GM21723 (cell line): ENCODE results near the gene TLDC2.
"Not testable (repeated sequence)": the region's sequence is repeated elsewhere in the genome, so short reads cannot be mapped to it uniquely, and the experiment has no call there.

Experiments used
- ATAC-seq: cut with Tn5 transposase; IDR thresholded peaks from one replicate; pipeline ENCODE4 v1.9.1; 2021; ENCODE audit warnings: mild to moderate bottlenecking, moderate library complexity; ENCODE audit not compliant: unreplicated experiment

TLDC2 gene

DNA sequence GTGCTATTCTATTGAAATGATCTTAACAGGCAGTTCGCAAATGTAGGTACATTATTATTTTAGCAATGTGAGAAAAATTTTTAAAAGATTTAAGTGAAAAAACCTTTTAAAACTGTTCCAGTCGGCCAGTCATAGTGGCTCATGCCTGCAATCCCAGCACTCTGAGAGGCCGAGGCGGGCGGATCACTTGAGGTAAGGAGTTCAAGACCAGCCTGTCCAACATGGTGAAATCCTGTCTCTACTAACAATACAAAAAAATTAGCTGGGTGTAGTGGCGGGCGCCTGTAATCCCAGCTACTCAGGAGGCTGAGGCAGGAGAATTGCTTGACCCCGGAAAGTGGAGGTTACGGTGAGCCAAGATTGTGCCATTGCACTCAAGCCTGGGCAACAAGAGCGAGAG is 29.6 kb downstream of the TLDC2 start:
- ATAC-seq: not testable (repeated sequence)

DNA sequence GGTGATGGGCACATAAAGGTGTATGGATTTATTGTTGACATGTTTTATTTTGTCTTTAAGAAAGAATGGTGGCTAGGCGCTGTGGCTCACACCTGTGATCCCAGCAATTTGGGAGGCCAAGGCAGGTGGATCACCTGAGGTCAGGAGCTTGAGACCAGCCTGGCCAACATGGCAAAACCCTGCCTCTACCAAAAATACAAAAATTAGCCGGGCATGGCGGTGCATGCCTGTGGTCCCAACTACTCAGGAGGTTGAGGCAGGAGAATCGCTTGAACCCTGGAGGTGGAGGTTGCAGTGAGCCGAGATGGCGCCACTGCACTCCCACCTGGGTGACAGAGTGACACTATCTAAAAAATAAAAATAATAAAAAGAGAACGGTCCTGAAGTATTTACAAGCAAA is 30.1 kb downstream of the TLDC2 start:
- not testable (repeated sequence) for ATAC-seq

- no peak for ATAC-seq
Measured at GRCh38 chr20:36908603-36909002, 32.7 kb downstream of the TLDC2 start.

GRCh38 chr20:36916199-36916598 is 40.3 kb downstream of the TLDC2 start:
- ATAC-seq: no peak

DNA sequence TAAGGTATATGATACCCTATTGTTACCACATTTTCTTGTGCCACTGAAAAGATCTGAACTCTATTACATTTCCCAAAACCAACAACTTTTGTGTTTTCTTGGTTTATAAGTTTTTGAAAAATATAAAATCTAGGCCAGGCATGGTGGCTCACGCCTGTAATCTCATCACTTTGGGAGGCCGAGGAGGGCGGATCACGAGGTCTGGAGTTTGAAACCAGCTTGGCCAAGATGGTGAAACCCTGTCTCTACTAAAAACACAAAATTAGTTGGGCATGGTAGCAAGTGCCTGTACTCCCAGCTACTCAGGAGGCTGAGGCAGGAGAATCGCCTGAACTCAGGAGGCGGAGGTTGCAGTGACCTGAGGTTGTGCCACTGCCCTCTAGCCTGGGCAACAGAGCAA is 41.3 kb downstream of the TLDC2 start:
- ATAC-seq: no peak

GRCh38 chr20:36917943-36918342 is 42.0 kb downstream of the TLDC2 start:
- no peak for ATAC-seq

GRCh38 chr20:36919715-36920333 is 43.9 kb downstream of the TLDC2 start:
- no peak for ATAC-seq

- no peak for ATAC-seq
Measured at GRCh38 chr20:36920334-36920730, 44.4 kb downstream of the TLDC2 start.

DNA sequence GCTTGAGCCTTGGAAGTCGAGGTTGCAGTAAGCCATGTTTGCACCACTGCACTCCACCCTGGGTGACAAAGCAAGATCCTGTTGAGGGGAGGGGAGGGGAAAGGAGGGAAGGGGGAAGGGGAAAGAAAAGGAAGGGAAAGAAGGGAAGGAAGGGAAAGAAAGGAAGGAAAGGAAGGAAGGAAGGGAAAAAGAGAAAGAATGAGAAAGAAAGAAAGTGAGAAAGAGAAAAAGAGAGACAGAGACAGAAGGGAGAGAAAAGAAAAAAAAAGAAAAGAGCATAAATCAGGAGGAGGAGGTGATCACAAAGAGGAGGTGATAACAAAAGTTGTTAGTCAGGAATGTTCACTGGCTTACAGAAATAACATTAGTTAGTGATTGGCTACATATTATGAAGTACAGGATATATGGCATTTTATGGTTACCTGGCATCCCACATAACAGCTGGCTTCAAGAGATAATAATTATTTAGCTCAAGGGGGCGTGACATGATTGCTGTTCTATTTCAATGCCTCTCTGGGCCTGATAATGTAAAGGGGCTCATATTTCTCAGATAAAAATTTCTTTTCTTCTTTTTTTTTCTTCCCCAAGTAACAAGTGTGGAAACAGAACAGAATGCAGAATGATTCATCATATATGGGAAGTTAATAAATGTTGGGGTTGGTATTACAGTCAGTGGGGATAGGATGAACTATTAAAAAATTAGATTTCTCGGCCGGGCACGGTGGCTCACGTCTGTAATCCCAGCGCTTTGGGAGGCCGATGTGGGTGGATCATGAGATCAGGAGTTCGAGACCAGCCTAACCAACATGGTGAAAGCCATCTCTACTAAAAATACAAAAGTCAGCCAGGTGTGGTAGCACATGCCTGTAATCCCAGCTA is 48.5 kb downstream of the TLDC2 start:
- no peak for ATAC-seq

DNA sequence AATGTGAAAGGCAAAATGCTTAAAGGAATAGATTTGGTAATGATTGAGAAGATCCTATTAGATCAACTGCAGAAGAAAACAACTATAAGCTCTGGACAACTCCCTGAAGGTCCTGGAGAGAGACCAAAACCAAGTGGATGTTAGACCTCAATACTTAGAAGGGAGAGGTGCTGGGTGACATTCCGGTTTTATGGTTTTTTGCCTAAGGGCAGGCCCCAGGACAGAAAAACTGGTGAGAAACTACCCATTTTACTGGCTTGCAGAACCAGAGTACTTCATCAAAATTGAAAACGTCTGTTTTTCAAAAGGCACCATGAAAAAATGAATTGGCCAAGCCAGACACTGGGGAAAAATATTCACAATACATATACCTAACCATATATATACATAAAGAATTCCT is 49.3 kb downstream of the TLDC2 start:
- no peak for ATAC-seq

- no peak for ATAC-seq
Measured at GRCh38 chr20:36926653-36927200, 50.8 kb downstream of the TLDC2 start.

GRCh38 chr20:36927704-36928103 is 51.8 kb downstream of the TLDC2 start:
- ATAC-seq: no peak

DNA sequence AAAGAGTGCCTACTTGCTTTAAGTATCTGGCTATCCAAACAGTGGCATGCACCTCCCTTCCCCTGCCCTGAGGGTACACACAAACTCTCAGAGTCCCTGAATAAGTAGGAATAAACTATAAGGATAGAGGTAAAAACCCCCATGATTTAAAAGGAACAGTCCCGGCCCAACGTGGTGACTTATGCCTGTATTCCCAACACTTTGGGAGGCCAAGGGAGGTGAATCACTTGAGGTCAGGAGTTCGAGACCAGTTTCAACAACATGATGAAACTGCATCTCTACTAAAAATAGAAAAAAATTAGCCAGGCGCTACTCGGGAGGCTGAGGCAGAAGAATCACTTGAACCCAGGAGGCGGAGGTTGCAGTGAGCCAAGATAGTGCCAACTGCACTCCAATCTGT is 53.4 kb downstream of the TLDC2 start:
- ATAC-seq: no peak

GRCh38 chr20:36929691-36930090 is 53.8 kb downstream of the TLDC2 start:
- ATAC-seq: no peak

DNA sequence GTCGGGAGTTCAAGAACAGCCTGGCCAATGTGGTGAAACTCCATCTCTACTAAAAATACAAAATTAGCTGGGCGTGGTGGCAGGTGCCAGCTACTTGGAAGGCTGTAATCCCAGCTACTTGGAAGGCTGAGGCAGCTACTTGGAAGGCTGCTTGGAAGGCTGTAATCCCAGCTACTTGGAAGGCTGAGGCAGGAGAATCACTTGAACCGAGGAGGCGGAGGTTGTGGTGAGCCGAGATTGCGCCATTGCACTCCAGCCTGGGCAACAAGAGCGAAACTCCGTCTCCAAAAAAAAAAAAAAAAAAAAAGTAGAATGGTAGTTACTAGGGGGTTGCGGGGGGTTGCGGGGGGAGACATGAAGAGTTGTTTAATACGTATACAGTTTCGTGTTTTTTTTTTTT is 56.1 kb downstream of the TLDC2 start:
- ATAC-seq: not testable (repeated sequence)

GRCh38 chr20:36932476-36933426 is 56.8 kb downstream of the TLDC2 start:
- no peak for ATAC-seq

GRCh38 chr20:36933571-36933970 is 57.6 kb downstream of the TLDC2 start:
- not testable (repeated sequence) for ATAC-seq

DNA sequence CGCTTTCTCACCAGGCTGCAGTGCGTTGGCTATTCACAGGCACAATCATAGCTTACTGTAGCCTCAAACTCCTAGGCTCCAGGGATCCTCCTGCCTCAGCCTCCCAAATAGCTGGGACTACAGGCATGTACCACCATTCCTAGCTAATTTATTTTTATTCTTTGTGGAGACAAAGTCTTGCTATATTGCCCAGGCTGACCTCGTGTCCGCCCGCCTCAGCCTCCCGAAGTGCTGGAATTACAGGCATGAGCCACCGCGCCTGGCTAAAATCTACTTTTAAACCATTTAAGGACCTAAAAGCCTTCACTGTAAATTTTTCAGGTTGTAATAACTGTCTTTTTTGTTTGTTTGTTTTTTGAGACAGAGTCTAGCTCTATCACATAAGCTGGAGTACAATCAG is 60.4 kb downstream of the TLDC2 start:
- ATAC-seq: no peak

GRCh38 chr20:36936761-36937401 is 60.9 kb downstream of the TLDC2 start:
- not testable (repeated sequence) for ATAC-seq

GRCh38 chr20:36937402-36937770 is 61.4 kb downstream of the TLDC2 start:
- no peak for ATAC-seq
